ENCODE measurements around the gene ZNF277.

ZNF277 gene

DNA sequence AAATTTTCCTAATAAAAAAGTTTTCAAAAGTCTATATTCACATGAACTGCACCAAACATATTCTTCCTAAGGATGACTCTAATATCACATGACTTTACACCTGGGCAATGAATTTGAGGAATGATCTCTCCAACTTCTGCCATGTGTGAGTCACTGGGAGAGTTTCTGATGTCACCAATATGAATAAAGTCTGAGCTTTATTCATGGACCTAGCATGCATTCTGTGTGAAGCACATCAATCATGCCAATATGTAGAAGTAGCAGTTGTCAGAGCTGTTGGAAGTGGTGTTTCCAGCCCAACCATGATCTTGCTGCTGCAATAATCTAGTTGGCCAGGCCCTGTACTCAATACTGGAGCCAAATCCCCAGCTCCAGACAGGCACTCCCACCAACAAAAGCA, 152.0 kb downstream of the ZNF277 start:
- DNase-seq (ENCODE audit: low spot score) = no peak

- no peak for DNase-seq (ENCODE audit: low spot score)
These were observed 152.6 kb downstream of the ZNF277 start for GRCh38 chr7:112359086-112359485.

DNA sequence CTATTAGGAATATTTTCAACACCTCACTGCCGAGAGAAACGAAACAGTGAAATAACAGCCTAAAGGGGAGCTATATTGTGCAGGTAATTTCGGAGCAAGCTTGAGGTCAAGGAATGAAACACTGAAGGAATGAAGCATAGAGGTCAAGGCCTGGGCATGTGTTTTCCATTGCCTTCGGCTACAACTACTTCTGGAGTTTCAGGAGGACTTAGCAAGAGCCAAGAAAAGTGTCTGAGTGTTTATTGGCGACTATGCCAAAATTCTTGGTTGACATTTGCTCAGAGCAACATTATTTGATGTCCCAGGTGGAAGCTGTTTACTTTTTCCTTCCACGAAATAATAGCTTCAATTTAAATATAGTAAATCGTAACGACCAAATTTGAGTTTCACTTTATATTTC, 154.2 kb downstream of the ZNF277 start:
- DNase-seq (ENCODE audit: low spot score) = no peak

GRCh38 chr7:112361154-112361553, 154.7 kb downstream of the ZNF277 start:
- no peak for DNase-seq (ENCODE audit: low spot score)

DNA sequence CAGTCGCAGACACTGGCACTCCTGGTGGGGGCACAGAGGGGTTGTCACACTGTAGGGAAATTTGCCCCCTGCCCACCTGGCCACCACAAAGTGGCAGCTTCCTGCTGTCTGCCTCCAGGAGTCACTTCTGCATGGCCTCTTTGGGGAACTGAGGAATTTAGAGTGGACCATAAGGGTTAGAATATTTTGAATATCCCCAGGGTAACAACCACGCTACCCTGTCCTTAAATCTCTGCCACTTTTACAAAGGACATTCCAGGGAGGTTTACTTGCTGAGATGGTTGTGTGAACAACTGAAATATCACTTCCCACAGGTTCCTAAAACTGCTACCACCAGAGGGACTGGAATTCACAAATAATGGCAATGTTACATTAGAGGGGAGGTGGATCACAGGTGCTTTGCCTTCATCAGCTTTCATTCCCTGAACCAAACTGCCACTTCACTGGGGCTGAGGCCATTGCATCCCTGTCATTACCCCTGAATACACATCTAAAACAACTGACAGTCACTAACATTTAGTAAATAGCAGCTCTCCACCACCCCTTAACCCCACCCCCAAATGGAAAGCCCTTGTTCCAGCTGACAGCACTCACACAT, 155.7 kb downstream of the ZNF277 start:
- no peak for DNase-seq (ENCODE audit: low spot score)

DNA sequence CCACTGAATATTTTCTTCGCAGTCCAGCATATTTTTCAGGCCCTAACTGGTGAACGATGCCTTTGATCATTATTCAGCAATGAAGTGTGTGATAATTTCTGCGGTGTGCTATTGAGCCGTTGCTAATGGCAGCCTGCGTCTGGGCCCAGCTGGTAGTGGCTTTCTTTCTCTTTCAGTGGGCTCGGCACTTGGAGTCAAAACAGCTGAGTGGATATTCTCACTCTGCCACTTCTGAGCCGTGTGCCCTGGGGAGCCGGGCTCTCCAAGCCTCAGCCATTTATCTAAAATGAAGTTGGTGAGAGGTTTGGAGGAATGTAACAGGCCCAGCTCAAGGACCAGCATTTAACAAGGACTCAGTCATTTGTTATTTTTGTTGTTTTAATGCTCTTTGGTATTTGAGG, 156.2 kb downstream of the ZNF277 start:
- no peak for DNase-seq (ENCODE audit: low spot score)

- no peak for DNase-seq (ENCODE audit: low spot score)
These were observed 157.9 kb downstream of the ZNF277 start for GRCh38 chr7:112364388-112364787.

DNA sequence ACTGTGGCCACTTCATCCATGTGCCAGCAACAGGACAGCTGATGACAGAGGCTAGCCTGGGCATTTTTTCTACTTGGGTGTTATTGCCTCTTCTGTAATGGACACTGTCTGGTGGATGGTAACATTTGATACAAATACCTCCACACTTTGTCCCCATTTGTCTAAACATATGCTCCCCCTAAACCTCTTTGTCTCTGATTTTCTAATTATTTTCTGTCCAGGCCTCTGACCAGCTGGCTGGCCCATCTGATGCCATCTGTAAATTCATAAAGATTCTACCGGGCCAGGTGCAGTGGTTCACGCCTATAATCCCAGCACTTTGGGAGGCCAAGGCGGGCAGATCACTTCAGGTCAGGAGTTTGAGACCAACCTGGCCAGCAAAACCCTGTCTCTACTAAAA, 159.1 kb downstream of the ZNF277 start:
- no peak for DNase-seq (ENCODE audit: low spot score)

- DNase-seq (ENCODE audit: low spot score) = no peak
These were observed 160.4 kb downstream of the ZNF277 start for GRCh38 chr7:112366886-112367285.

GRCh38 chr7:112370436-112370835, 163.9 kb downstream of the ZNF277 start:
- no peak for DNase-seq (ENCODE audit: low spot score)

DNA sequence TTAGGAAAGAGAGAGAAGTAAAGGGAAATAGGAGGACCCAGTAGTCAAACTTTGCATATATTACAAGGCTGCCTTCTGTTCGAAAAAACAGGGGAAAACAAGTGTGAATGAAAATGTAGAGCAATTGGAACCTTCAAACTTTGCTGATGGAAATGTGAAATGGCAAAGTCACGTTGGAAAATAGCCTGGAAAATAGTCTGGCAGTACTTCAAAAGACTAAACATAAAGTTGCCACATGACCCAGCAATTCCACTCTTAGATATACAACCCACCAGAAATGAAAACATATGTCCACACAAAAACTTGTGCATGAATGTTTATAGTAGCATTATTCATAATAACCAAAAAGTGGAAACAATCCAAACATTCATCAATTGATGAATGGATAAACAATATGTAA, 165.2 kb downstream of the ZNF277 start:
- no peak for DNase-seq (ENCODE audit: low spot score)

DNA sequence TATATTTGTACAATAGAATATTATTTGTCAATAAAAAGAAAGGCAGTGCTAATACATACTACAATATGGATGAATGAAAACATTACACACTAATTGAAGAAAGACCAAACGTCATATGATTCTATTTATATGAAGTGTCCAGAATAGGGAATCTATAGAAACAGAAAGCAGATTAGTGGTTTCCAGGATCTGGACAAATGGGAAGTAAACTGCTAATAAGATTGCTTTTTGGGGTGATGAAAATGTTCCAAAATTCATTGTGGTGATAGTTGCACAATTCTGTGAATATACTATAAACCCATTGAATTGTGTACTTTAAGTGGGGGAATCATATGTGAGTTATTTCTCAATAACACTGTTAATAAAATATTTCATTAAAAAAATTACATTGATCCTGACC, 165.6 kb downstream of the ZNF277 start:
- no peak for DNase-seq (ENCODE audit: low spot score)

DNA sequence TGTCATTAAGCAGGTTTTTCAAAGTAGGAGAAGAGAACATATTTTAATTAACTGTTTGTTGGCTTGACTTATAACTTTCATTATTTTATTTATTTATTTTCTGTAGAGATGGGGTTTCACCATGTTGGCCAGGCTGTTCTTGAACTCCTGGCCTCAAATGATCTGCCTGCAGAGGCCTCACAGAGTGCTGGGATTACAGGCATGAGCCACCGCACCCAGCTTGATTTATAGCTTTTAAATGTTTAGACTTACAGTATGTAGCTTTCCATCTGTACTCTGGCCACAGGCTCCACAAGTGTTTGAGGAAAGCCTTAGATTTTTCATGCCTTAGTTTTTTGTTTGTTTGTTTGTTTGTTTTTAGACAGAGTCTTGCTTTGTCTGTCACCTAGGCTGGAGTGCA, 171.1 kb downstream of the ZNF277 start:
- DNase-seq (ENCODE audit: low spot score) = no peak

- DNase-seq (ENCODE audit: low spot score) = no peak
These were observed 175.0 kb downstream of the ZNF277 start for GRCh38 chr7:112381311-112382091.

- no peak for DNase-seq (ENCODE audit: low spot score)
These were observed 177.3 kb downstream of the ZNF277 start for GRCh38 chr7:112383671-112384417.

- DNase-seq (ENCODE audit: low spot score) = no peak
These were observed 179.0 kb downstream of the ZNF277 start for GRCh38 chr7:112385516-112385915.

GRCh38 chr7:112386619-112387018, 180.1 kb downstream of the ZNF277 start:
- no peak for DNase-seq (ENCODE audit: low spot score)

DNA sequence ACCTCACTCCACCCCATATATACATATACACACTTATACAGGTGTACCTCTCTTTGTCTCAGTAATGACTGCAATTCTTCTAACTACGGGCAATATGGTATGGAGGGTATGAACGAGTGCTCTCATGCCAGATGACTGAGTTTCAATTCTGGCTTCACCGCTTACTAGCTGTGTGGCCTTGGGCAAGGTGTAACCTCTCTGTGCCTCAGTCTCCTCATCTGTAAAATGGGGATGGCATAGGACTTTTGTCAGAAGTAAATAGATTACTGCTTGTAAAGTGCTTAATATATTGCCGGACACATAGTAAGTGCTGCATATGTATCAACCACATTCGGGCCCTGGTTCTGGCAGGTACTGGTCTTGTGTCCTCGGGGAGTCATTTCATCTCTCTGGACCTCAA, 183.7 kb downstream of the ZNF277 start:
- DNase-seq (ENCODE audit: low spot score) = no peak

DNA sequence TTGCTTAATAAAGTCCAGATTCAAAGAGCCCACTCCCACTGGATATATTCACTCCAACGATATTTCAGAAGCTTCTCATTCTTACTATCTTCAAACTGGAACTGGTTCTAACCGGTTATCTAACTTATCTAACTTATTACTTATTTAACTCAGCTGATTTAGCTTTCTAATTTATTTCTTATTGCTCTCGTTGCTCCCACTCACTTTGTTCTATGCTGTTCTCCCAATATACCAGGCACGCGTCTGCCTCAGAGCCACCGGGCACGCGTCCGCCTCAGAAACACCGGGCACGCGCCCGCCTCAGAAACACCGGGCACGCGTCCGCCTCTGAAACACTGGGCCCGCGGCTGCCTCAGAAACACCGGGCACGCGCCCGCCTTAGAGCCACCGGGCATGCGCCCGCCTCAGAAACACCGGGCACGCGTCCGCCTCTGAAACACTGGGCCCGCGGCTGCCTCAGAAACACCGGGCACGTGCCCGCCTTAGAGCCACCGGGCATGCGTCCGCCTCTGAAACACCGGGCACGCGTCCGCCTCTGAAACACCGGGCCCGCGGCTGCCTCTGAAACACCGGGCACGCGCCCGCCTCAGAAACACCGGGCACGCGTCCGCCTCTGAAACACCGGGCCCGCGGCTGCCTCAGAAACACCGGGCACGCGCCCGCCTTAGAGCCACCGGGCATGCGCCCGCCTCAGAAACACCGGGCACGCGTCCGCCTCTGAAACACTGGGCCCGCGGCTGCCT, 184.8 kb downstream of the ZNF277 start:
- peak; percentile 35 for DNase-seq (ENCODE audit: low spot score)

GRCh38 chr7:112391841-112392286, 185.4 kb downstream of the ZNF277 start:
- DNase-seq (ENCODE audit: low spot score) = peak; percentile 54
